HepG2 (cell line): ENCODE data around the gene DGAT2. TPM values are rescaled to one million over a fixed set of nuclear protein-coding genes. Genes with fewer than 3 reads are reported as not detected.
A peak's percentile ranks its signal among the peaks of the same experiment; 100 is the strongest.

Source experiments
- GPN1 ChIP-seq: sonication (generic); formaldehyde crosslinking; IDR thresholded peaks from 2 replicates; pipeline ENCODE4 v1.5.1; 2020; ENCODE audit warnings: missing genetic modification reagents, borderline replicate concordance
- HMG20A ChIP-seq: IDR thresholded peaks from 2 replicates; pipeline ENCODE4 v1.6.1; 2016; ENCODE audit warnings: borderline replicate concordance
- IKZF4 ChIP-seq: sonication (generic); formaldehyde crosslinking; IDR thresholded peaks from 2 replicates; pipeline ENCODE4 v1.5.1; 2020; ENCODE audit warnings: borderline replicate concordance, mild to moderate bottlenecking, low read depth, missing genetic modification reagents; ENCODE audit errors: not compliant biosample characterization
- JUND ChIP-seq: sonication (generic); formaldehyde crosslinking; IDR thresholded peaks from 2 replicates; pipeline ENCODE4 v1.8.0; 2022; ENCODE audit warnings: mild to moderate bottlenecking, missing genetic modification reagents
- MAFG ChIP-seq: sonication (generic); formaldehyde crosslinking; IDR thresholded peaks from 2 replicates; pipeline ENCODE4 v1.5.1; 2020; ENCODE audit warnings: mild to moderate bottlenecking, missing genetic modification reagents
- PITX1 ChIP-seq: sonication (generic); formaldehyde crosslinking; IDR thresholded peaks from 2 replicates; pipeline ENCODE4 v1.5.1; 2020; ENCODE audit warnings: mild to moderate bottlenecking, missing genetic modification reagents
- POLR2AphosphoS2 ChIP-seq: IDR thresholded peaks from 2 replicates; pipeline ENCODE4 v1.6.1; 2011; ENCODE audit warnings: low read depth, low read length, improper control_type of control experiment
- REXO4 ChIP-seq: sonication (generic); formaldehyde crosslinking; IDR thresholded peaks from 2 replicates; pipeline ENCODE4 v1.8.0; 2022; ENCODE audit warnings: missing genetic modification reagents, mild to moderate bottlenecking, borderline replicate concordance
- SMARCC2 ChIP-seq: fragments of 450-650 bp; IDR thresholded peaks from 2 replicates; pipeline ENCODE4 v1.6.1; 2017; ENCODE audit warnings: antibody characterized with exemption, mild to moderate bottlenecking
- SMARCE1 ChIP-seq: fragments of 450-650 bp; IDR thresholded peaks from 2 replicates; pipeline ENCODE4 v1.6.1; 2017; ENCODE audit warnings: borderline replicate concordance
- SOX5 ChIP-seq: IDR thresholded peaks from 2 replicates; pipeline ENCODE4 v1.6.1; 2016; ENCODE audit warnings: borderline replicate concordance
- ZNF101 ChIP-seq: sonication (generic); formaldehyde crosslinking; IDR thresholded peaks from 2 replicates; pipeline ENCODE4 v1.4.0; 2020; ENCODE audit warnings: mild to moderate bottlenecking, low read depth, missing genetic modification reagents, borderline replicate concordance
- ZNF143 ChIP-seq: sonication (generic); formaldehyde crosslinking; IDR thresholded peaks from 2 replicates; pipeline ENCODE4 v1.4.0; 2020; ENCODE audit warnings: missing genetic modification reagents
- ZNF232 ChIP-seq: sonication (generic); formaldehyde crosslinking; IDR thresholded peaks from 2 replicates; pipeline ENCODE4 v1.4.0; 2020; ENCODE audit warnings: missing genetic modification reagents, borderline replicate concordance
- ZNF329 ChIP-seq: sonication (generic); formaldehyde crosslinking; IDR thresholded peaks from 2 replicates; pipeline ENCODE4 v1.9.0; 2021; ENCODE audit warnings: low read depth, mild to moderate bottlenecking, missing genetic modification reagents
- polyA plus RNA-seq, 8 experiments: library from polyadenylated mRNA; depleted of rRNA in 3 of 8; stranded (reverse) in 7 of 8; unstranded in 1 of 8; fragments of >200 nt; fragmentation: Illumina TruSeq in 4 of 8; extraction: Trizol in 4 of 8; gene quantifications; 2 replicates each; pipeline versions ENCODE4 v1.2.1 to v1.2.3, GENCODE V29; 2011 to 2016; ENCODE audit warnings: low read depth in 4 of 8, missing spikeins in 1 of 8, mixed read lengths in 1 of 8; ENCODE audit not compliant: insufficient read depth in 1 of 8
- total RNA-seq, 5 experiments: library from RNA; depleted of rRNA; stranded (reverse); fragments of >200 nt; fragmentation: Illumina TruSeq; extraction: Trizol; gene quantifications; 2 replicates each; pipeline ENCODE4 v1.2.3, GENCODE V29; 2016; ENCODE audit warnings: low read depth in 1 of 5
- TF ChIP-seq, protein P1 (sequence below): sonication (generic); formaldehyde crosslinking; IDR thresholded peaks from 2 replicates; pipeline ENCODE4 v1.4.0; 2020; ENCODE audit warnings: missing genetic modification reagents
- TF ChIP-seq, protein P2 (sequence below): sonication (generic); formaldehyde crosslinking; IDR thresholded peaks from 2 replicates; pipeline ENCODE4; 2020; ENCODE audit warnings: missing genetic modification reagents, mild to moderate bottlenecking, borderline replicate concordance
- TF ChIP-seq, protein P3 (sequence below): sonication (generic); formaldehyde crosslinking; IDR thresholded peaks from 2 replicates; pipeline ENCODE4 v1.4.0; 2020; ENCODE audit warnings: mild to moderate bottlenecking, missing genetic modification reagents
- TF ChIP-seq, protein P4 (sequence below): IDR thresholded peaks from 2 replicates; pipeline ENCODE4 v1.6.1; 2016; ENCODE audit warnings: missing genetic modification reagents, missing compliant biosample characterization
- TF ChIP-seq, protein P5 (sequence below): sonication (generic); formaldehyde crosslinking; IDR thresholded peaks from 2 replicates; pipeline ENCODE4 v1.4.0; 2020; ENCODE audit warnings: missing genetic modification reagents, borderline replicate concordance

The DGAT2 gene
- total and polyA plus RNA-seq, 2 of the 13 experiments (the other 11 are each of a cell fraction or from before 2014, with no cell fraction given): 39.0 to 65.6 TPM

DNA sequence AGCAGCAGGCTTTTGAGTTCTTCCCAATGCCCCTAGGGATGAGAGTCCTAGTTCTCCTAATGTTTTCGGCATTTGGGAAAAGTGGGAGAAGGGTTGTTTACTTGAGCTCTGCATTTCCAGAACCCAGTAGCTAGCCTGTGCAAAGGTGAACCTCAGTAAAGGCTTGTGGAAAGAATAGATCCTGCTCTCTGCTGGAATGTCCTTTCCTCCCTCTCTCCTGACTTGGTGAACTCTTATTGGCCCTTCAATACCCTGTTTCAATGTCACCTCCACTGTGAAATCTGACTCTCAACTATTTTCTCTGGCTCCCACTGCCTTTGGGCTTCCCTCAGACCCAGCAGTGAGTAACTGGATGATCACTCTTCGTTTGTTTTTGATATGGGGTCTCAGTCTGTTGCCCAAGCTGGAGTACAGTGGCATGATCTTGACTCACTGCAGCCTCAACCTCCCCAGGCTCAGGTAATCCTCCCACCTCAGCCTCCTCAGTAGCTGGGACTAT, 44.0 kb downstream of the DGAT2 start (continued):
- TF ChIP-seq, protein P1, sequence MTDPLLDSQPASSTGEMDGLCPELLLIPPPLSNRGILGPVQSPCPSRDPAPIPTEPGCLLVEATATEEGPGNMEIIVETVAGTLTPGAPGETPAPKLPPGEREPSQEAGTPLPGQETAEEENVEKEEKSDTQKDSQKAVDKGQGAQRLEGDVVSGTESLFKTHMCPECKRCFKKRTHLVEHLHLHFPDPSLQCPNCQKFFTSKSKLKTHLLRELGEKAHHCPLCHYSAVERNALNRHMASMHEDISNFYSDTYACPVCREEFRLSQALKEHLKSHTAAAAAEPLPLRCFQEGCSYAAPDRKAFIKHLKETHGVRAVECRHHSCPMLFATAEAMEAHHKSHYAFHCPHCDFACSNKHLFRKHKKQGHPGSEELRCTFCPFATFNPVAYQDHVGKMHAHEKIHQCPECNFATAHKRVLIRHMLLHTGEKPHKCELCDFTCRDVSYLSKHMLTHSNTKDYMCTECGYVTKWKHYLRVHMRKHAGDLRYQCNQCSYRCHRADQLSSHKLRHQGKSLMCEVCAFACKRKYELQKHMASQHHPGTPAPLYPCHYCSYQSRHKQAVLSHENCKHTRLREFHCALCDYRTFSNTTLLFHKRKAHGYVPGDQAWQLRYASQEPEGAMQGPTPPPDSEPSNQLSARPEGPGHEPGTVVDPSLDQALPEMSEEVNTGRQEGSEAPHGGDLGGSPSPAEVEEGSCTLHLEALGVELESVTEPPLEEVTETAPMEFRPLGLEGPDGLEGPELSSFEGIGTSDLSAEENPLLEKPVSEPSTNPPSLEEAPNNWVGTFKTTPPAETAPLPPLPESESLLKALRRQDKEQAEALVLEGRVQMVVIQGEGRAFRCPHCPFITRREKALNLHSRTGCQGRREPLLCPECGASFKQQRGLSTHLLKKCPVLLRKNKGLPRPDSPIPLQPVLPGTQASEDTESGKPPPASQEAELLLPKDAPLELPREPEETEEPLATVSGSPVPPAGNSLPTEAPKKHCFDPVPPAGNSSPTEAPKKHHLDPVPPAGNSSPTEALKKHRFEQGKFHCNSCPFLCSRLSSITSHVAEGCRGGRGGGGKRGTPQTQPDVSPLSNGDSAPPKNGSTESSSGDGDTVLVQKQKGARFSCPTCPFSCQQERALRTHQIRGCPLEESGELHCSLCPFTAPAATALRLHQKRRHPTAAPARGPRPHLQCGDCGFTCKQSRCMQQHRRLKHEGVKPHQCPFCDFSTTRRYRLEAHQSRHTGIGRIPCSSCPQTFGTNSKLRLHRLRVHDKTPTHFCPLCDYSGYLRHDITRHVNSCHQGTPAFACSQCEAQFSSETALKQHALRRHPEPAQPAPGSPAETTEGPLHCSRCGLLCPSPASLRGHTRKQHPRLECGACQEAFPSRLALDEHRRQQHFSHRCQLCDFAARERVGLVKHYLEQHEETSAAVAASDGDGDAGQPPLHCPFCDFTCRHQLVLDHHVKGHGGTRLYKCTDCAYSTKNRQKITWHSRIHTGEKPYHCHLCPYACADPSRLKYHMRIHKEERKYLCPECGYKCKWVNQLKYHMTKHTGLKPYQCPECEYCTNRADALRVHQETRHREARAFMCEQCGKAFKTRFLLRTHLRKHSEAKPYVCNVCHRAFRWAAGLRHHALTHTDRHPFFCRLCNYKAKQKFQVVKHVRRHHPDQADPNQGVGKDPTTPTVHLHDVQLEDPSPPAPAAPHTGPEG (CRISPR knock-in tag): no peak
- TF ChIP-seq ZNF143 (CRISPR knock-in tag) (no peak), GPN1 (CRISPR knock-in tag) (no peak), POLR2AphosphoS2 (no peak), SMARCE1 (no peak), JUND (CRISPR knock-in tag) (no peak), ZNF101 (CRISPR knock-in tag) (no peak), SMARCC2 (no peak), HMG20A (CRISPR knock-in tag) (peak; percentile 37; the same call in 1 of the 2 replicates), MAFG (CRISPR knock-in tag) (no peak), SOX5 (CRISPR knock-in tag) (peak; percentile 35; the same call in 1 of the 2 replicates), REXO4 (CRISPR knock-in tag) (no peak), ZNF329 (CRISPR knock-in tag) (no peak), ZNF232 (CRISPR knock-in tag) (no peak; the same call in 1 of the 2 replicates), IKZF4 (CRISPR knock-in tag) (no peak), PITX1 (CRISPR knock-in tag) (peak; percentile 55; the same call in 1 of the 2 replicates)
- TF ChIP-seq, protein P2, sequence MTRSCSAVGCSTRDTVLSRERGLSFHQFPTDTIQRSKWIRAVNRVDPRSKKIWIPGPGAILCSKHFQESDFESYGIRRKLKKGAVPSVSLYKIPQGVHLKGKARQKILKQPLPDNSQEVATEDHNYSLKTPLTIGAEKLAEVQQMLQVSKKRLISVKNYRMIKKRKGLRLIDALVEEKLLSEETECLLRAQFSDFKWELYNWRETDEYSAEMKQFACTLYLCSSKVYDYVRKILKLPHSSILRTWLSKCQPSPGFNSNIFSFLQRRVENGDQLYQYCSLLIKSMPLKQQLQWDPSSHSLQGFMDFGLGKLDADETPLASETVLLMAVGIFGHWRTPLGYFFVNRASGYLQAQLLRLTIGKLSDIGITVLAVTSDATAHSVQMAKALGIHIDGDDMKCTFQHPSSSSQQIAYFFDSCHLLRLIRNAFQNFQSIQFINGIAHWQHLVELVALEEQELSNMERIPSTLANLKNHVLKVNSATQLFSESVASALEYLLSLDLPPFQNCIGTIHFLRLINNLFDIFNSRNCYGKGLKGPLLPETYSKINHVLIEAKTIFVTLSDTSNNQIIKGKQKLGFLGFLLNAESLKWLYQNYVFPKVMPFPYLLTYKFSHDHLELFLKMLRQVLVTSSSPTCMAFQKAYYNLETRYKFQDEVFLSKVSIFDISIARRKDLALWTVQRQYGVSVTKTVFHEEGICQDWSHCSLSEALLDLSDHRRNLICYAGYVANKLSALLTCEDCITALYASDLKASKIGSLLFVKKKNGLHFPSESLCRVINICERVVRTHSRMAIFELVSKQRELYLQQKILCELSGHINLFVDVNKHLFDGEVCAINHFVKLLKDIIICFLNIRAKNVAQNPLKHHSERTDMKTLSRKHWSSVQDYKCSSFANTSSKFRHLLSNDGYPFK: no peak
- TF ChIP-seq, protein P3, sequence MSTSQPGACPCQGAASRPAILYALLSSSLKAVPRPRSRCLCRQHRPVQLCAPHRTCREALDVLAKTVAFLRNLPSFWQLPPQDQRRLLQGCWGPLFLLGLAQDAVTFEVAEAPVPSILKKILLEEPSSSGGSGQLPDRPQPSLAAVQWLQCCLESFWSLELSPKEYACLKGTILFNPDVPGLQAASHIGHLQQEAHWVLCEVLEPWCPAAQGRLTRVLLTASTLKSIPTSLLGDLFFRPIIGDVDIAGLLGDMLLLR: no peak
- TF ChIP-seq, protein P4, sequence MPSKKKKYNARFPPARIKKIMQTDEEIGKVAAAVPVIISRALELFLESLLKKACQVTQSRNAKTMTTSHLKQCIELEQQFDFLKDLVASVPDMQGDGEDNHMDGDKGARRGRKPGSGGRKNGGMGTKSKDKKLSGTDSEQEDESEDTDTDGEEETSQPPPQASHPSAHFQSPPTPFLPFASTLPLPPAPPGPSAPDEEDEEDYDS: peak; percentile 62; the same call in 1 of the 2 replicates
- TF ChIP-seq, protein P5, sequence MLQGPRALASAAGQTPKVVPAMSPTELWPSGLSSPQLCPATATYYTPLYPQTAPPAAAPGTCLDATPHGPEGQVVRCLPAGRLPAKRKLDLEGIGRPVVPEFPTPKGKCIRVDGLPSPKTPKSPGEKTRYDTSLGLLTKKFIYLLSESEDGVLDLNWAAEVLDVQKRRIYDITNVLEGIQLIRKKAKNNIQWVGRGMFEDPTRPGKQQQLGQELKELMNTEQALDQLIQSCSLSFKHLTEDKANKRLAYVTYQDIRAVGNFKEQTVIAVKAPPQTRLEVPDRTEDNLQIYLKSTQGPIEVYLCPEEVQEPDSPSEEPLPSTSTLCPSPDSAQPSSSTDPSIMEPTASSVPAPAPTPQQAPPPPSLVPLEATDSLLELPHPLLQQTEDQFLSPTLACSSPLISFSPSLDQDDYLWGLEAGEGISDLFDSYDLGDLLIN (CRISPR knock-in tag): no peak
